Endothelial cell (in vitro differentiated cells): ENCODE data around the gene MYH4. TPM values are rescaled to one million over a fixed set of nuclear protein-coding genes. Genes with fewer than 3 reads are reported as not detected.

ENCODE experiments used
- DNase-seq: peaks from one replicate; pipeline ENCODE4 v3.0.0; 2021; ENCODE audit warnings: low spot score
- H3K27ac Mint-ChIP-seq: one replicate; pipeline ENCODE4 v1.8.0; 2021; ENCODE audit warnings: mixed read lengths, inconsistent platforms; ENCODE audit not compliant: unreplicated experiment
- H3K27me3 Mint-ChIP-seq: one replicate; pipeline ENCODE4 v1.8.0; 2021; ENCODE audit warnings: mild to moderate bottlenecking, moderate library complexity, mixed read lengths, inconsistent platforms; ENCODE audit not compliant: unreplicated experiment
- H3K36me3 Mint-ChIP-seq: one replicate; pipeline ENCODE4 v1.8.0; 2021; ENCODE audit warnings: mild to moderate bottlenecking, low read depth, mixed read lengths, inconsistent platforms; ENCODE audit not compliant: unreplicated experiment
- H3K4me1 Mint-ChIP-seq: one replicate; pipeline ENCODE4 v1.8.0; 2021; ENCODE audit warnings: mild to moderate bottlenecking, mixed read lengths, inconsistent platforms; ENCODE audit not compliant: unreplicated experiment
- H3K4me3 Mint-ChIP-seq: one replicate; pipeline ENCODE4 v1.8.0; 2021; ENCODE audit warnings: mild to moderate bottlenecking, mixed read lengths, inconsistent platforms; ENCODE audit not compliant: unreplicated experiment
- H3K9me3 Mint-ChIP-seq: one replicate; pipeline ENCODE4 v1.8.0; 2021; ENCODE audit warnings: mixed read lengths, inconsistent platforms; ENCODE audit not compliant: unreplicated experiment
- CTCF ChIP-seq: fragments of 200-600 bp; sonication (generic); IDR thresholded peaks from one replicate; pipeline ENCODE4 v1.5.0; 2021; ENCODE audit warnings: antibody characterized with exemption; ENCODE audit not compliant: unreplicated experiment
- total RNA-seq: library from RNA; stranded (reverse); fragmentation: NEBNext Ultra II Directional; extraction: Animal tissue kit (Norgen Biotek cat#: 25700); gene quantifications from one replicate; pipeline ENCODE4 v1.2.1, GENCODE V29; 2021; ENCODE audit not compliant: unreplicated experiment

MYH4 gene
- total RNA-seq, 1 donor from 2014 or later = not detected

GRCh38 chr17:10415161-10415560 is 54.2 kb downstream of the MYH4 start:
- no peak overlapping the region for H3K4me3 Mint-ChIP-seq
- no peak for TF ChIP-seq CTCF
- H3K27ac Mint-ChIP-seq = no peak overlapping the region
- no peak for DNase-seq
- no peaks in the 10 kb centered on the region for H3K36me3 Mint-ChIP-seq
- no peaks in the 10 kb centered on the region for H3K9me3 Mint-ChIP-seq
- peaks cover 2% of the 10 kb centered on the region for H3K4me1 Mint-ChIP-seq
- peaks cover 1% of the 10 kb centered on the region for H3K27me3 Mint-ChIP-seq

GRCh38 chr17:10403589-10403988 is 65.8 kb downstream of the MYH4 start:
- TF ChIP-seq CTCF = no peak
- H3K4me1 Mint-ChIP-seq = no peaks in the 10 kb centered on the region
- H3K27me3 Mint-ChIP-seq = peaks cover 2% of the 10 kb centered on the region
- no peaks in the 10 kb centered on the region for H3K9me3 Mint-ChIP-seq
- no peak overlapping the region for H3K4me3 Mint-ChIP-seq
- no peaks in the 10 kb centered on the region for H3K36me3 Mint-ChIP-seq
- H3K27ac Mint-ChIP-seq = no peak overlapping the region
- no peak for DNase-seq

GRCh38 chr17:10398352-10398751 is 71.0 kb downstream of the MYH4 start:
- Mint-ChIP-seq H3K27ac (no peak overlapping the region), H3K4me3 (no peak overlapping the region), H3K27me3 (peaks cover 2% of the 10 kb centered on the region)

GRCh38 chr17:10396524-10397163 is 72.7 kb downstream of the MYH4 start:
- Mint-ChIP-seq H3K4me3 (no peak overlapping the region), H3K27me3 (peaks cover 2% of the 10 kb centered on the region)
- no peak for TF ChIP-seq CTCF

More at GRCh38 chr17:10398352-10398751, 71.0 kb downstream of the MYH4 start:
- DNase-seq = no peak
- Mint-ChIP-seq H3K36me3 (no peaks in the 10 kb centered on the region), H3K4me1 (no peaks in the 10 kb centered on the region), H3K9me3 (no peaks in the 10 kb centered on the region)
- no peak for TF ChIP-seq CTCF

GRCh38 chr17:10394201-10394887 is 75.0 kb downstream of the MYH4 start:
- no peak for TF ChIP-seq CTCF
- Mint-ChIP-seq H3K4me1 (no peaks in the 10 kb centered on the region), H3K36me3 (no peaks in the 10 kb centered on the region), H3K27ac (no peak overlapping the region), H3K4me3 (no peak overlapping the region), H3K27me3 (no peaks in the 10 kb centered on the region), H3K9me3 (no peaks in the 10 kb centered on the region)
- DNase-seq = no peak

More at GRCh38 chr17:10396524-10397163, 72.7 kb downstream of the MYH4 start:
- Mint-ChIP-seq H3K4me1 (no peaks in the 10 kb centered on the region), H3K36me3 (no peaks in the 10 kb centered on the region), H3K9me3 (no peaks in the 10 kb centered on the region), H3K27ac (no peak overlapping the region)
- DNase-seq = no peak
